ENCODE data around the gene OR1L8. TPM values are rescaled to one million over a fixed set of nuclear protein-coding genes. Genes with fewer than 3 reads are reported as not detected.

Gene OR1L8
- total RNA-seq, 4 donors from 2014 or later: not detected

GRCh38 chr9:122518841-122519240 is 64.3 kb downstream of the OR1L8 start, which contains the start of gene OR1J4:
TSS of gene OR1J4 (plus strand) at chr9:122519141. CDS start at chr9:122519141, 0 bp downstream.
- TF ChIP-seq CTCF (IDR thresholded peaks at IDR 0.05): no peak
- no peak for DNase-seq (ENCODE audit: low spot score)
- ATAC-seq (ENCODE audit: low FRiP score): no peak

GRCh38 chr9:122518226-122518625 is 65.0 kb downstream of the OR1L8 start:
- ATAC-seq (ENCODE audit: low FRiP score) (no peak), DNase-seq (ENCODE audit: low spot score) (no peak)
- no peak for TF ChIP-seq CTCF (IDR thresholded peaks at IDR 0.05)

Other genes with a start within 250 kb of the OR1L8 start
- gene PTGS1, start 212.4 kb downstream of the OR1L8 start, total RNA-seq: 10 to 100 TPM; 16.0 to 36.8 (median 20.1) TPM
- not detected for gene OR1J1, start 105.5 kb downstream of the OR1L8 start, total RNA-seq
- not detected for gene OR1J2, start 72.6 kb downstream of the OR1L8 start, total RNA-seq
- not detected for gene OR1J4, start 64.2 kb downstream of the OR1L8 start, total RNA-seq
- not detected for gene OR1N1, start 56.1 kb downstream of the OR1L8 start, total RNA-seq
- under 1 TPM in 1 of 4 donors, not detected in 3; 0.48 TPM for gene OR1N2, start 30.3 kb downstream of the OR1L8 start, total RNA-seq
- not detected for gene OR1Q1, start 31.4 kb upstream of the OR1L8 start, total RNA-seq
- not detected for gene OR1B1, start 74.2 kb upstream of the OR1L8 start, total RNA-seq
- not detected for gene OR1L1, start 78.3 kb upstream of the OR1L8 start, total RNA-seq
- gene OR1L3, start 91.7 kb upstream of the OR1L8 start, total RNA-seq: not detected
- not detected for gene OR1L4, start 140.6 kb upstream of the OR1L8 start, total RNA-seq
- gene OR1L6, start 158.9 kb upstream of the OR1L8 start, total RNA-seq: not detected
- gene OR5C1, start 205.5 kb upstream of the OR1L8 start, total RNA-seq: not detected
- not detected for gene OR1K1, start 216.7 kb upstream of the OR1L8 start, total RNA-seq
- gene PDCL, start 245.2 kb upstream of the OR1L8 start, total RNA-seq: 10 to 100 TPM; 10.8 to 23.5 (median 13.7) TPM

Measured in omental fat pad (tissue), 4 donors.